Heart left ventricle (tissue), 16 donors: ENCODE data around the gene ERFE. TPM values are rescaled to one million over a fixed set of nuclear protein-coding genes. Genes with fewer than 3 reads are reported as not detected.

ENCODE experiments used
- ATAC-seq, 4 donors: fragments of 200-7000 bp; cut with Tn5 transposase; one replicate each; pipeline ENCODE4 v1.9.1; 2020 to 2022; ENCODE audit warnings: moderate library complexity in 4 of 4, mild to moderate bottlenecking in 3 of 4, moderate number of reproducible peaks in 1 of 4
- DNase-seq, 5 donors: peaks; one replicate each; pipeline ENCODE4 v3.0.0-alpha.2; 2020
- H3K27ac ChIP-seq, 12 donors: fragments of 200-600 bp; sonication (generic) in 4 of 12; one replicate each; pipeline versions ENCODE4 v1.5.0 to v1.8.0; 2016 to 2022; ENCODE audit warnings: mild to moderate bottlenecking in 2 of 12
- H3K27me3 ChIP-seq, 9 donors: fragments of 200-600 bp; sonication (generic) in 2 of 9; one replicate each; pipeline versions ENCODE4 v1.5.1 to v1.8.0; 2016 to 2022; ENCODE audit warnings: mild to moderate bottlenecking in 3 of 9
- H3K36me3 ChIP-seq, 9 donors: fragments of 200-600 bp; sonication (generic) in 2 of 9; one replicate each; pipeline versions ENCODE4 v1.5.0 to v1.8.0; 2018 to 2022; ENCODE audit warnings: mild to moderate bottlenecking in 2 of 9
- H3K4me1 ChIP-seq, 12 donors: fragments of 200-600 bp; sonication (generic) in 4 of 12; one replicate each; pipeline versions ENCODE4 v1.5.0 to v1.8.0; 2016 to 2022; ENCODE audit warnings: mild to moderate bottlenecking in 3 of 12
- H3K4me3 ChIP-seq, 12 donors: fragments of 200-600 bp; sonication (generic) in 4 of 12; one replicate each; pipeline versions ENCODE4 v1.5.0 to v1.8.0; 2017 to 2022; ENCODE audit warnings: mild to moderate bottlenecking in 9 of 12, moderate library complexity in 4 of 12
- H3K9me3 ChIP-seq, 12 donors: fragments of 200-600 bp; sonication (generic) in 4 of 12; one replicate each; pipeline versions ENCODE4 v1.5.0 to v1.8.0; 2016 to 2022; ENCODE audit warnings: mild to moderate bottlenecking in 1 of 12
- CTCF ChIP-seq, 12 donors: fragments of 200-600 bp; sonication (generic) in 4 of 12; IDR thresholded peaks; one replicate each; pipeline versions ENCODE4 v1.5.0 to v1.8.0; 2018 to 2022; ENCODE audit warnings: antibody characterized with exemption in 12 of 12, mild to moderate bottlenecking in 5 of 12
- POLR2A ChIP-seq, 2 donors: fragments of 450-650 bp; IDR thresholded peaks; one replicate each; pipeline ENCODE4 v1.6.1; 2017; ENCODE audit warnings: antibody characterized with exemption in 2 of 2, mild to moderate bottlenecking in 2 of 2, moderate library complexity in 2 of 2
- WGBS, 4 donors: extraction: QIAGEN DNeasy Blood & Tissue Kit in 2 of 4; methylation state at CpG; one replicate each; pipeline versions ENCODE4 v1.1.5 to v1.1.7; 2013 to 2018; 5-methylcytosine and 5-hydroxymethylcytosine counted together
- intact Hi-C, 10 donors: fragments of 100-400 bp; cut with DNase I; formaldehyde crosslinking; loops; one replicate each; pipeline versions ENCODE4 v1.11.1 to v1.14.2; 2022
- polyA plus RNA-seq, 2 donors: library from polyadenylated mRNA; stranded (reverse); fragments of 200-250 nt; gene quantifications; one replicate each; pipeline ENCODE4 v1.2.3, GENCODE V29; 2013
- total RNA-seq, 9 donors: library from RNA; depleted of rRNA in 2 of 9; stranded (reverse); fragments of >200 nt in 2 of 9; fragmentation: NEBNext Ultra II Directional in 3 of 9; extraction: Animal tissue kit (Norgen Biotek cat#: 25700) in 3 of 9; gene quantifications; one replicate each; pipeline versions ENCODE4 v1.1.0 to v1.2.4, GENCODE V29; 2016 to 2023
- donor health status: ischemic (EF 13 %, LVEDD 7.1; RV severe dilation, severe dysfunction).
- donor health status: healthy with polysubstance abuse.
- donor health status: DM: no; HTN: yes; CAD: no.
- donor health status: DM: no; HTN: no; CAD: no.
- donor health status: ischemic (EF 25% LVEDD 6.9; RV normal size, moderate dysfunction).
- donor health status: ischemic (EF 25% LVEDD 5.7; RV mildly dilated, moderate dysfunction).
- donor health status: healthy.
- donor health status: DM: yes; HTN: yes; CAD: no.
- donor health status: ischemic (EF 35%, LVEDD 5.7; RV mildly dilated, moderate dysfunction).
- donor health status: nonischemic (EF 11% LVEDD 7.7; RV severe dilation, severe dysfunction).
- donor health status: DM: yes; HTN: yes; CAD: no.
- donor health status: PGD.
- donor health status: ischemic (EF 29% LVEDD 5.4; RV normal size, mild dysfunction).
- donor health status: nonischemic (EF 23%, LVEDD 6.1; RV moderate dilation, normal function).

ERFE gene
- total and polyA plus RNA-seq, 11 donors = 0.08 to 1.8 (median 0.48) TPM; not detected in 3

- H3K4me1 ChIP-seq = peaks cover 0 to 32% (median 7%) of the 10 kb centered on the region in 12 donors
- 82 to 88% (median 84%) methylated on average over 19 to 24 of the region's 24 CpGs for WGBS, 4 donors
- intact Hi-C loops = loop anchor here in 3 of 10 donors (10.0 kb wide), 1 partner anchor 98 kb away; no protein-coding TSS in a partner anchor
- H3K4me3 ChIP-seq = no peak overlapping the region
- no peaks in the 10 kb centered on the region for H3K9me3 ChIP-seq
- peaks cover 0 to 23% (median 14%) of the 10 kb centered on the region in 9 donors for H3K27me3 ChIP-seq
- TF ChIP-seq CTCF (IDR thresholded peaks at IDR 0.05) (no peak), POLR2A (IDR thresholded peaks at IDR 0.05) (no peak)
- DNase-seq (peak in 1 of 5 donors; percentile 25), ATAC-seq (peak in 1 of 4 donors; percentile 2)
- peaks cover 0 to 44% (median 39%) of the 10 kb centered on the region in 9 donors for H3K36me3 ChIP-seq
- no peak overlapping the region for H3K27ac ChIP-seq
Measured at GRCh38 chr2:238166391-238167343, 7.9 kb downstream of the ERFE start.

DNA sequence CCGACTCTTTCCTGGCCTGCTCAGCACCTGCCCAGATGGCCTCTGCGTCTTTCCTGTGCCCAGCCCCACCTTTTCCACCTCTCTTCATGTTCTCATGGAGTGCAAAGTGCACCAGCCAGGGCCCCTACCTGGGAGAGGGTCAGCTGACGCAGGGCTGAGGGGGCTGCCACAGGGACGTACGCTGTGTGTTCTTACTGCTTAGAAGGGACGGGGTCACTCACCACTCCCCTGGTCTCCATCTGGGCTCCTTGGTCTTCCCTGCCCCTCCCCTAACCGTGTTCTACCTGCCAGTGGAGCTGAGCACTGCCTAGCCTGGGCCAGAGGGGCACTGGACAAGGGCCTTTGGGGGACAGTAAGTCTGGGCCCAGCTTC is 8.6 kb downstream of the ERFE start:
- Histone ChIP-seq H3K27ac (no peak overlapping the region), H3K9me3 (no peaks in the 10 kb centered on the region), H3K36me3 (peaks cover 0 to 50% (median 45%) of the 10 kb centered on the region in 9 donors), H3K4me3 (no peak overlapping the region), H3K27me3 (peaks cover 0 to 18% (median 14%) of the 10 kb centered on the region in 9 donors), H3K4me1 (peaks cover 0 to 32% (median 7%) of the 10 kb centered on the region in 12 donors)
- DNase-seq = no peak
- peak in 1 of 4 donors; percentile 16 for ATAC-seq
- TF ChIP-seq CTCF (IDR thresholded peaks at IDR 0.05) (no peak), POLR2A (IDR thresholded peaks at IDR 0.05) (no peak)
- intact Hi-C loops = loop anchor here in 3 of 10 donors (10.0 kb wide), 1 partner anchor 97 kb away; no protein-coding TSS in a partner anchor
- WGBS, 4 donors = 89 to 95% (median 90%) methylated on average over 5 to 7 of the region's 7 CpGs

- Histone ChIP-seq H3K27me3 (peaks cover 0 to 16% (median 14%) of the 10 kb centered on the region in 9 donors), H3K9me3 (no peaks in the 10 kb centered on the region), H3K27ac (peak overlapping the region in 1 of 12 donors; percentile 41), H3K4me3 (no peak overlapping the region), H3K4me1 (peaks cover 0 to 32% (median 7%) of the 10 kb centered on the region in 12 donors), H3K36me3 (peaks cover 0 to 55% (median 50%) of the 10 kb centered on the region in 9 donors)
- intact Hi-C loops = loop anchor here in 3 of 10 donors (10.0 kb wide), 1 partner anchor 97 kb away; no protein-coding TSS in a partner anchor
- DNase-seq = peak in 2 of 5 donors; percentile 6 to 25
- no peak for TF ChIP-seq CTCF (IDR thresholded peaks at IDR 0.05)
- no peak for TF ChIP-seq POLR2A (IDR thresholded peaks at IDR 0.05)
- WGBS, 4 donors = 77 to 87% (median 85%) methylated on average over 6 to 8 of the region's 8 CpGs
- no peak for ATAC-seq
Measured at GRCh38 chr2:238167761-238168160, 9.0 kb downstream of the ERFE start.
